ENCODE results near the gene TEDC2. TPM values are rescaled to one million over a fixed set of nuclear protein-coding genes. Genes with fewer than 3 reads are reported as not detected.

Gene TEDC2
- total and polyA plus RNA-seq, 2 experiments from 2014 or later = 6.2 to 7.1 TPM

GRCh38 chr16:2422123-2422867 lies 37.6 kb upstream of the TEDC2 start:
- H4K20me1 ChIP-seq (ENCODE audit: insufficient read depth, poor library complexity, severe bottlenecking) = no peaks in the 10 kb centered on the region
- H2AFZ ChIP-seq = no peak overlapping the region
- no peaks in the 10 kb centered on the region for H3K27me3 ChIP-seq
- DNase-seq (ENCODE audit: low spot score) = no peak
- H3K36me3 ChIP-seq (replicated peaks; ENCODE audit: insufficient read depth, low read depth) = no peaks in the 10 kb centered on the region
- H3K4me2 ChIP-seq = no peak overlapping the region
- no peaks in the 10 kb centered on the region for H3K79me2 ChIP-seq
- WGBS (ENCODE audit: low lambda C conversion rate, missing lambda C conversion rate) = 88% methylated on average over 7 of the region's 7 CpGs
- H3K4me3 ChIP-seq = no peak overlapping the region
- no peaks in the 10 kb centered on the region for H3K4me1 ChIP-seq (ENCODE audit: insufficient read depth)
- TF ChIP-seq CTCF (IDR thresholded peaks at IDR 0.05; ENCODE audit: poor library complexity) (no peak), EZH2phosphoT487 (IDR thresholded peaks at IDR 0.05; ENCODE audit: low read depth, severe bottlenecking, unreplicated experiment) (no peak), EZH2 (IDR thresholded peaks at IDR 0.05; ENCODE audit: borderline replicate concordance) (no peak)
- no peaks in the 10 kb centered on the region for H3K9me2 ChIP-seq (replicated peaks; ENCODE audit: insufficient read depth)
- H3K27ac ChIP-seq = no peak overlapping the region
- no peaks in the 10 kb centered on the region for H3K9me3 ChIP-seq (ENCODE audit: low read depth)

- Histone ChIP-seq H3K27ac (no peak overlapping the region), H2AFZ (no peak overlapping the region), H3K36me3 (replicated peaks; ENCODE audit: insufficient read depth, low read depth) (no peaks in the 10 kb centered on the region), H3K9me3 (ENCODE audit: low read depth) (no peaks in the 10 kb centered on the region), H3K79me2 (no peaks in the 10 kb centered on the region), H3K27me3 (no peaks in the 10 kb centered on the region), H3K4me3 (no peak overlapping the region), H3K9me2 (replicated peaks; ENCODE audit: insufficient read depth) (no peaks in the 10 kb centered on the region), H3K4me1 (ENCODE audit: insufficient read depth) (no peaks in the 10 kb centered on the region), H3K4me2 (no peak overlapping the region), H4K20me1 (ENCODE audit: insufficient read depth, poor library complexity, severe bottlenecking) (no peaks in the 10 kb centered on the region)
- TF ChIP-seq EZH2phosphoT487 (IDR thresholded peaks at IDR 0.05; ENCODE audit: low read depth, severe bottlenecking, unreplicated experiment) (no peak), CTCF (IDR thresholded peaks at IDR 0.05; ENCODE audit: poor library complexity) (no peak), EZH2 (IDR thresholded peaks at IDR 0.05; ENCODE audit: borderline replicate concordance) (no peak)
- no peak for DNase-seq (ENCODE audit: low spot score)
- 97% methylated on average over 25 of the region's 25 CpGs for WGBS (ENCODE audit: low lambda C conversion rate, missing lambda C conversion rate)
Measured at GRCh38 chr16:2424061-2425007, 35.6 kb upstream of the TEDC2 start.

GRCh38 chr16:2425008-2425518 lies 34.8 kb upstream of the TEDC2 start:
- H2AFZ ChIP-seq = no peak overlapping the region
- H3K4me1 ChIP-seq (ENCODE audit: insufficient read depth) = peaks cover under 1% of the 10 kb centered on the region
- 89% methylated on average over 9 of the region's 9 CpGs for WGBS (ENCODE audit: low lambda C conversion rate, missing lambda C conversion rate)
- peaks cover 2% of the 10 kb centered on the region for H3K79me2 ChIP-seq
- no peaks in the 10 kb centered on the region for H3K36me3 ChIP-seq (replicated peaks; ENCODE audit: insufficient read depth, low read depth)
- no peaks in the 10 kb centered on the region for H4K20me1 ChIP-seq (ENCODE audit: insufficient read depth, poor library complexity, severe bottlenecking)
- no peaks in the 10 kb centered on the region for H3K27me3 ChIP-seq
- H3K9me3 ChIP-seq (ENCODE audit: low read depth) = no peaks in the 10 kb centered on the region
- no peaks in the 10 kb centered on the region for H3K9me2 ChIP-seq (replicated peaks; ENCODE audit: insufficient read depth)
- no peak overlapping the region for H3K27ac ChIP-seq
- no peak overlapping the region for H3K4me3 ChIP-seq
- no peak overlapping the region for H3K4me2 ChIP-seq
- no peak for TF ChIP-seq CTCF (IDR thresholded peaks at IDR 0.05; ENCODE audit: poor library complexity)
- TF ChIP-seq EZH2 (IDR thresholded peaks at IDR 0.05; ENCODE audit: borderline replicate concordance) = no peak
- no peak for TF ChIP-seq EZH2phosphoT487 (IDR thresholded peaks at IDR 0.05; ENCODE audit: low read depth, severe bottlenecking, unreplicated experiment)
- DNase-seq (ENCODE audit: low spot score) = no peak

Data from hepatocyte (in vitro differentiated cells).